Activated CD4-positive, alpha-beta T cell treated with anti-CD3 and anti-CD28 coated beads, Interleukin-2, amount 50 U/mL, for 16 hours (primary cell): ENCODE measurements around the gene SLC35C1.
"Not testable (repeated sequence)": the region's sequence is repeated elsewhere in the genome, so short reads cannot be mapped to it uniquely, and the experiment has no call there.

Source experiments
- DNase-seq: peaks from one replicate; pipeline ENCODE4 v3.0.0-alpha.2; 2020

SLC35C1 gene

GRCh38 chr11:45791524-45791923, 13.4 kb upstream of the SLC35C1 start:
- no peak for DNase-seq

- DNase-seq: no peak
Measured at GRCh38 chr11:45794169-45794568, 10.8 kb upstream of the SLC35C1 start.

- no peak for DNase-seq
Measured at GRCh38 chr11:45795379-45795778, 9.6 kb upstream of the SLC35C1 start.

GRCh38 chr11:45796461-45796861, 8.5 kb upstream of the SLC35C1 start:
- DNase-seq: no peak

DNA sequence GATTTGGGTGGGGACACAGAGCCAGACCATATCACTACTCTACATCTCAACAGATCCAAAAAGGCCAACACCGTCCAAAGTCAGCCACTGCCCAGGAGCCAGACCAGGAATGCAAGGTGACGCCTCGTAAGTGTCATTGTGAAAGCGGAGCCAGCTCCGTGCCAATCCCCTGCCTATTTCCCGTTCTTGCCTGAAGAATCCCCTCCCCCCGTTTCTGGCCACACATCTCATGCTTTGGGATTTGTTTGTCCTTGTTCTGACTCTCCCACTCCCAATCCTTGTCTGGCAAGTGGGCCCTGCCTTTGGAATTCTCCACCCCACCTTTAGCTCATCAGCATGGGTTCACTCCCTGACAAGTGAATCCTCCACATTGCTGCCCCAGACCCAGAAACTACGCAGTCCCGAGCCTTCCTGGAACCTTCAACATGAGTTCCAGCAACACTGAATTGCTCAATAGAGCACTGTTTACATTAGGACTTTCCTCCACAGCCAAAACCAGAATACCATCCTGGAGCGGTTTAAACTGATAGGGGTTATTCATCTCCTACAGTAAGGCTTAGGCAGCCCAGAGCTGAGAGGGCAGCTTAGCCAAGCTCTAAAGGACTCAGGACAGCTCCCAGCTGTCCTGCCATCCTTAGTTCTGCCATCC, 6.0 kb upstream of the SLC35C1 start:
- DNase-seq: no peak

DNA sequence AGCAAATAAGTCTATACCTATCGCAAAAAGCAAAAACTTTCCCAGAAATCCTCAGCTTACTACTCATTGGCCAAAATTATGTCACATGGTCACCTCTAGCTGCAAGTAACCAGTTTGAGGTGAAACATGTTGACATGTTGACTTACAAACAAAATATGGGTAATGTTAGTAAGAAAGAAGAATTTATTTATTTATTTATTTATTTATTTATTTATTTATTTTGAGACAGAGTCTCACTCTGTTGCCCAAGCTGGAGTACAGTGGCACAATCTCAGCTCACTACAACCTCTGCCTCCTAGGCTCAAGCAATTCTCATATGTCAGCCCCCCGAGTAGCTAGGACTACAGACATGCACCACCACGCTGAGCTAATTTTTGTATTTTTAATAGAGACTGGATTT, 5.4 kb upstream of the SLC35C1 start:
- DNase-seq: no peak

- no peak for DNase-seq
Measured at GRCh38 chr11:45800261-45800660, 4.7 kb upstream of the SLC35C1 start.

DNA sequence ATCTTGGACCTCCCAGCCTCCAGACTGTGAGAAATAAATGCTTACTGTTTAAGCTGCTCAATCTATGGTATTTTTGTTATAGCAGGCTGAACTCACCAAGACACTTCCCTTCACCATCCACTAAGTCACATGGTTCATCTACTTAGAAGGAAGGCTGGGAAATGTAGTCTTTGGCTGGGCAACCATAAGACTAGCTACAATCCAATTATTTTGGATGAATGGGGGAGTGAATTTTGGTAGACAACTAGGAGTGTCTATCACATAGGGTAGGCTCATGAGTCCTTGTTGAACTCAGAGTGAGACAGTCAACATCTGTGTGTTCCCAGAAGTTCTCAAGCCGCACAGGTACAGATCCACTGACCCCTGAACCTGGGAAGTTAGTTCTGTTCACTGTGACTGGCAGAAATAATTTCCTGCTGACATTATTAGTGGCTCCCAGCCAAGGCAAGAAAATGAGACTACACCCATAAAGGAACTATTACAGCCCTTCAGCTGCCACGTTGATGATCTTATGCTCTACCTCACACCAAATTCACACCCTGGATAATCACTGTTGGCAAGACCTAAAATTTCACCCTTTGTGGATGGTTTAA, 3.1 kb upstream of the SLC35C1 start:
- DNase-seq: no peak

DNA sequence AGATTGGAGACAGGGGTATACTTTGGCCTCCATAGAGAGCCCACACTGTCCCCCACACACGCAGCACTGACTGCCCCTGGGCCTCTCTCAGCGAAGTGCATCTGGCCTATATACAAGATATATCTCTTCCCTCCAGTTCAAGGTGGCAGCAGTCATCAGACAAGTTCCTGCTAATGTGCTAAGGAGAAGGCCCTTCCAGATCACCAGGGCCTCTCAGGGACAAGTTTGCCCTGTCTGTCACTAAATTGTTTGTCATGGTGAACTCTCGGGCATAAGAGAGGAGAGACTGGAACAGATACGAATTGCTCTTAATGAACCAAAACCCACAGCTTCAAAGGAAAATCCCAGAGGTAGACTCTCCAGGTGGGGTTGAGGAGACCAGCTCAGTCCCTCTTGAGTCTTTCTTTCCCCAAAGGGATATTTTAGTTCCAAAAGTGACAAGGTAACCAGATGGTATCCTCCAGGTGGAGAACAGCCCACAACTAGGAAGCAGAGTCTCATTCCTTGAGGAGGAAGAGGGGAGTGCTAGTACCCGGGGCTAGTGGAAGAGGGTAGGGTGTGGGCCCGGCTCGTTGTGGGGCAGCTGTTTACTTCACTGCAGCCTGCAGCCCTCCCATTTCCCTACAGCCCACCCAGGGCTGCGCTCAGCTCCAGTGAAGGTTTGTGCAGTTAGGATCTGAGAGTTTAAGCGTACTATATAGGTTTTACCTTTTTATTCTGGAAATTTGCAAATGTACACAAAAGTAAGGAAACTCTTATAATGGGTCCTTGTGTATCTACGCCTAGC, 2.2 kb upstream of the SLC35C1 start:
- DNase-seq: no peak

DNA sequence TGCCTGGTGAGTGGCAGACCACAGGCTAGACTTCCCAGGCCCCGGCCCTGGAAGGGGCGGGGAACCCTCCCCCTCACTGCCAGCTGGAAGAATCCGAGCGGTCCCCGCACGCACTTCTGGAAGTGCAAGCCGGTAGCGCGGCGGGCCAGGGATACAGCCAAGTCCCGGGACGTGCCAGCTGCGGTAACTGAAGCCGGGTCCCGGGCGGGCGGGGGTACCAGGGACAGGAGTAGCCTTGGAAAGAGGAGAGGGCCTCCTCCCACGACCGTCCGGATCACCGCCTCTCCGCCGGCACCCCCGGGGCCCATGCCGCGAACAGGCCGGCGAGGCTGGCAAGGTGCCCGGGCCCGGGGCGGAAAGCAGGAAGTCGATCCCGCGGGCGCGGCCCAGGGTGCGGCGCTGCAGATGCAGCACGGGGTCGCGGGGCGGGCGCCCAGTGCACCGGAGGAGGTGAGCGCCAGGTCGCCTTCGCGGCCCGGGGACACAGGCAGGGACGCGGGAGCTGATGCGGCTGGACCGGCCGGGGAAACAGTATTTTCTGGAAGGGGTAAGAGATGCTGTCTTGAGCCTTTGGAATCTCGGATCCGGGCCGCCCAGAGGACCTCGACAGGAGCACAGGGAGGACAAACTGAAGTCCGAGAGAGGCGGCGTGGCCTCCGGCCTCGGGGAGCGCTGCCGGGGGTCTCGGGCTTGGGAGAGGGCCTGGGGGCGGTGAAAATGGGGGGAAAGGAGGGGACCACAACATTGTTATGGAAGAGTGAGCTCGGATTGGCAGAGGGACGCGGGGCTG, 783 bp upstream of the SLC35C1 start:
- DNase-seq: peak; percentile 41

DNA sequence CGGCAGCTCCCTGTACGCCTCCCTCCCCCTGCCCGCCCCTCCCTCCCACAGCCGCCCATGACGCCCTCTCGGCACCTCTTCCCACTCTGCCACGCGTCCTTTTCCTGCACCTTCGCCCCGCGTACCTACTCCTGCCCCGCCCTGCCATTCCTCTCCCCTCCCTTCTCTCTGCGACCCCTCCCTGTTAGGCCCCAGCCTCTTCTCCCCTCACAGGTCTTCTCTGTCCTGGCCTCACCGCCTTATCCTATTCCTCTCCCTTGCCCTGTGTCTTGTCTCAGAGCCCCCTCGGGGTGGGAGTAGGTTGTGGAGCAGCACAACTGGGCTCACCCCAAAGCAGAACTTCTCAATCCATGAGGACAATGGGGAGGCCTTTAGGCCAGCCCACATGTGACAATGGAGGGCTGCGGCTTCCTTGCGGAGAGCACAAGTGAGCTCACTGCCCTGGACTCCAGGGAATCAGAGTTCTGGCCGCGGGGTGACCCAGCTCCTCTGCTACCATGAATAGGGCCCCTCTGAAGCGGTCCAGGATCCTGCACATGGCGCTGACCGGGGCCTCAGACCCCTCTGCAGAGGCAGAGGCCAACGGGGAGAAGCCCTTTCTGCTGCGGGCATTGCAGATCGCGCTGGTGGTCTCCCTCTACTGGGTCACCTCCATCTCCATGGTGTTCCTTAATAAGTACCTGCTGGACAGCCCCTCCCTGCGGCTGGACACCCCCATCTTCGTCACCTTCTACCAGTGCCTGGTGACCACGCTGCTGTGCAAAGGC, 539 bp downstream of the SLC35C1 start:
- DNase-seq: peak; percentile 8

- DNase-seq: no peak
Measured at GRCh38 chr11:45806072-45806933, 1.4 kb downstream of the SLC35C1 start.

DNA sequence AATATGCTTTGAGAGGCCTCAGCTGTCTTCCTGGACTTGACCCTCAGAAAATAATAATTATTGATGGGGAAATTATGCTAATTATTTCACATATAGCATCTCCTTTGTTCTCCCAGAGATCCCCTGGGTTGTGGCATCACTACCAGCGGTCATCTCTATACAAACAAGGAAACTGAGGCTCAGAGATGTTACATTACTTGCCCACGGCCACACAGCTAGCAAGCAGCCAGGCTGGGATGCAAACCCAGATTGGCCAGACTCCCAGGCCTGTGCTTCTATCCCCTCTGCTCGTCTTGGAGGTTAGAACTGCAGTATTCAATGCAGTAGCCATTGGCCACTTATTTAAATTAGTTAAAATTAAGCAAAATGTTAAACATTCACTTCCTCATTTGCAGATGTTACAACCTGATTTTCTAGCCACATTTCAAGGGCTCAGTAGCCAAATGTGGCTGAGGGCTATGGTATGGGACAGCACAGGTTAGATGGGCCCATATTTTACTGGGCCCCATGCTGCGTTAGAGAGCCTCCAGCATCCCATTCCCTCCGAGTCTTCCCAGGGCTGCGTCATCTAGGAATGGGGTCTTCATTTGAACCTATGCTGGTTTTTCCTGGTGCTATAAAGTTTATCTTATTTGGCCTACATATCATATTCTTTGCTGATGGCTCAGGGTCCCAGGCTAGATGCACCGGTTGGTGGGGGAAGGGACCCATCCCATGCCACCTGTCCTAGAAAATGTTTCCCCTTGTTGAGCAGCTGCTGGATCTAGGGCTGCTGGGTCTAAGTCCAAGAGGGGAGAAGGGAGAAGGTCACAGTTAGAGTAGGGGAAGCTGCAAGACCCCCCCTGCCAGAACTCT, 2.2 kb downstream of the SLC35C1 start:
- DNase-seq: no peak

DNA sequence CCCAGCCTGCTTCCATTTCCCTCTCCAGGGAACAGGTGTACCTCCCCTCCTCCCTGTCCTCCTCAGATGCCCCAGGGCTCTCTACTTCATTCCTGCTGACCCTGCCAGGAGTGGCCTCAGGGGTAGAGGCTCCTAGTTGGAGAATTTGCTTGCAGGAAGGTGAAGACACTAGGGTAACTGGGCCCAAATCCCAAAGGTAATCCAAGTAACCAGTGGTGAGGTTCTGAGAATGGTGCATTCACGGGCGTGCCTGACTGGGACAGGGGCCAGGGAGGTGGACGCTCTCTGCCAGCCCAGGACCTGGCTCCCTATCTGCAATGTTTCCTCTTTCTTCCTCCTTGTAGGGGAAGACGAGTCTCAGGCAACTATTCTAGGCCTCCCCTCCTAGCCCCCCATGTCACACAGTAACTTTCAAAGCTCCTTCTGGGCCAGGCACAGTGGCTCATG, 2.9 kb downstream of the SLC35C1 start:
- no peak for DNase-seq

- not testable (repeated sequence) for DNase-seq
Measured at GRCh38 chr11:45808427-45808826, 3.5 kb downstream of the SLC35C1 start.

- DNase-seq: peak; percentile 18
Measured at GRCh38 chr11:45809456-45810395, 4.8 kb downstream of the SLC35C1 start.

DNA sequence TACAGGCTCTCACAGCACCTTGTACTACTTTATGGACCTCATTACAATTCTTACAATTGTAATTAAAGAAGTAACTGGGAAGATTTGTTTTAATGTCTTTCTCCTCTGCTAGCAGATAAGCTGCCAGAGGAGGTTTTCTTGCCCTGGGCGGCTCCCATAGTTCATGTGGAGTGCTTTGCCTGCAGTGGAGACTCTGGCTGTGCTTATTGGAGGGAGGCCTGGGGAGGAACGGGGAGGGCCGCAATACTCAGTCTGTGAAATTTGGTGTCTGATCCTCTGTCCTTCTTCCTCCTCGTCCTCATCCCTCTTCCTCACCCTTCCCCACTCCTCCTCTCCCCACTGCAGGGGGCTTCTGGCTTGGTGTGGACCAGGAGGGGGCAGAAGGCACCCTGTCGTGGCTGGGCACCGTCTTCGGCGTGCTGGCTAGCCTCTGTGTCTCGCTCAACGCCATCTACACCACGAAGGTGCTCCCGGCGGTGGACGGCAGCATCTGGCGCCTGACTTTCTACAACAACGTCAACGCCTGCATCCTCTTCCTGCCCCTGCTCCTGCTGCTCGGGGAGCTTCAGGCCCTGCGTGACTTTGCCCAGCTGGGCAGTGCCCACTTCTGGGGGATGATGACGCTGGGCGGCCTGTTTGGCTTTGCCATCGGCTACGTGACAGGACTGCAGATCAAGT, 5.6 kb downstream of the SLC35C1 start:
- no peak for DNase-seq

GRCh38 chr11:45811109-45811435, 6.1 kb downstream of the SLC35C1 start:
- DNase-seq: no peak
